Thoracic aorta (tissue), 2 donors: ENCODE results near the gene PTX3. TPM values are rescaled to one million over a fixed set of nuclear protein-coding genes. Genes with fewer than 3 reads are reported as not detected.

Experiments used
- ATAC-seq: fragments of 150-250 bp; one replicate; pipeline ENCODE4 v1.8.0; 2017; ENCODE audit warnings: low read depth; ENCODE audit not compliant: insufficient number of reproducible peaks, low FRiP score
- DNase-seq: peaks from one replicate; pipeline ENCODE4 v3.0.0-alpha.2; 2020; ENCODE audit warnings: low spot score
- H3K27ac ChIP-seq, 2 donors: fragments of 200-600 bp; sonication (generic); 1 replicate in 1 of 2; 2 replicates in 1 of 2; pipeline ENCODE4 v1.5.1; 2016; ENCODE audit warnings: mild to moderate bottlenecking in 2 of 2, moderate library complexity in 2 of 2
- H3K27me3 ChIP-seq: fragments of 200-600 bp; sonication (generic); replicated peaks from 2 replicates; pipeline ENCODE4 v1.6.0; 2016; ENCODE audit warnings: mild to moderate bottlenecking; ENCODE audit not compliant: insufficient read depth
- H3K36me3 ChIP-seq: fragments of 200-600 bp; sonication (generic); one replicate; pipeline ENCODE4 v1.5.1; 2016
- H3K4me1 ChIP-seq, 2 donors: fragments of 200-600 bp; sonication (generic); 1 replicate in 1 of 2; 2 replicates in 1 of 2; pipeline versions ENCODE4 v1.5.1 to v1.6.0; 2016; ENCODE audit warnings: low read depth in 2 of 2, mild to moderate bottlenecking in 1 of 2; ENCODE audit not compliant: control insufficient read depth in 1 of 2
- H3K4me3 ChIP-seq: fragments of 200-600 bp; sonication (generic); 2 replicates; pipeline ENCODE4 v1.5.1; 2016; ENCODE audit warnings: mild to moderate bottlenecking
- H3K9me3 ChIP-seq: fragments of 200-600 bp; sonication (generic); 2 replicates; pipeline ENCODE4 v1.5.1; 2016
- CTCF ChIP-seq: fragments of 200-600 bp; sonication (generic); IDR thresholded peaks from one replicate; pipeline ENCODE4 v1.5.1; 2019; ENCODE audit warnings: antibody characterized with exemption
- total RNA-seq, 2 donors: library from RNA; depleted of rRNA; stranded (reverse); fragments of >200 nt; gene quantifications; one replicate each; pipeline versions ENCODE4 v1.1.0 to v1.2.3, GENCODE V29; 2016

Gene PTX3
- total RNA-seq, 2 donors from 2014 or later, result 5.0 to 175 TPM

DNA sequence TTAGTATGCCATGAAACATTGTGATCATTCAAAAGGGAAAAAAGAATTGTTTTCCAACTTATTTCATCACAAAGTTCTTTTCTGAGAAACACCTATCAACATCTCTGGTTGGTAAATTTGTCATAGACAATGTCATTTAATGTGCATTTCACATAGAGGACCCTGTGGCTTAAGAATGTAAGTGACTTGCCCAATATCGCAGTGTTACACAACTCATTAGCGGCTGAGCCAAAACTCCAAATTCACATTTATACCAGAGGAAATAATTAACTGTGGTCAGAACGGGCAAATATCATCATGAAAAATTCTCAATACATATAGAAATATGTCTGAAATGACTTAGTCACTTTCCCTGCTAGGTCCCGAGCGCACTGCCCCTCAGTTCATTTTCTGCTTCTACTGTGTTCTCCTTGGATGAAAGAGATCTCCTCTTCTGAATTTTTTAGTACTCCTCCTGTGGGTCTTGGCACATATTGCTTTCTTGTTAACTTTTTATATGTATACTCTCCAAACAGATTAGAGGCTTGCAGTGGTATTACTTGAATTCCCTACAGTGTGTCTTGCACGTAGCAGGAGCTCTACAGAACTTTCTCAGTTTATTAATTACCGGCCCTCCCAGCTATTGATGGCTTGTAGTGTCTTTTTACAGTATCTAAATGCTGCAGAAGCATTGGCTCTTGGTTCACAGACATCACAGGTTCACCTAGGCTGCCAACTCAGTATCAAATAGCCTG lies 33.1 kb downstream of the PTX3 start:
- Histone ChIP-seq H3K4me1 (no peaks in the 10 kb centered on the region), H3K9me3 (no peaks in the 10 kb centered on the region), H3K4me3 (no peak overlapping the region), H3K36me3 (no peaks in the 10 kb centered on the region), H3K27ac (no peak overlapping the region), H3K27me3 (no peaks in the 10 kb centered on the region)
- ATAC-seq (no peak), DNase-seq (no peak)
- no peak for TF ChIP-seq CTCF

DNA sequence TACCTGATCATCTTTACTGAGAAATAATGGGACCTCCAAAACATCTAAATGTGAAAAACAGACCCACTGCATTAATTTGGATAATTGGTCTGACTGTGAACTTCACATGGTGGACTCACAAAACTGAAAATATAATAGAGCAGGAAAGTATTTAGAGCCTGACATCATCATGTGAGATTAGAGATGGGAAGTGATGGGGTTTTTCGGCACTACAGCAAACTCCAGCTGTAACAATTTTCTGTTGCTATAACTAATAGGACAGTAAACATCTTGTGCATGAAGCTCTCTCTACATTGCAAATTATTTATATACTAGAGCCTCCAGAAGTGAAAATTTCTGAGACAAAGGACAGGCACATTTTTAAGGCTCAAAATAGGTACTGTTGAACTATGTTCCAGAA lies 34.4 kb downstream of the PTX3 start:
- H3K4me3 ChIP-seq, result no peak overlapping the region
- H3K36me3 ChIP-seq, result no peaks in the 10 kb centered on the region
- H3K27ac ChIP-seq, result no peak overlapping the region
- TF ChIP-seq CTCF, result no peak
- H3K4me1 ChIP-seq, result no peaks in the 10 kb centered on the region
- H3K27me3 ChIP-seq, result no peaks in the 10 kb centered on the region
- H3K9me3 ChIP-seq, result no peaks in the 10 kb centered on the region
- no peak for ATAC-seq
- DNase-seq, result no peak

GRCh38 chr3:157472648-157473047 lies 36.0 kb downstream of the PTX3 start:
- no peak for TF ChIP-seq CTCF
- Histone ChIP-seq H3K4me1 (no peaks in the 10 kb centered on the region), H3K36me3 (no peaks in the 10 kb centered on the region), H3K27me3 (no peaks in the 10 kb centered on the region), H3K4me3 (no peak overlapping the region), H3K9me3 (no peaks in the 10 kb centered on the region), H3K27ac (no peak overlapping the region)
- ATAC-seq (no peak), DNase-seq (no peak)

- H3K27me3 ChIP-seq, result no peaks in the 10 kb centered on the region
- no peaks in the 10 kb centered on the region for H3K9me3 ChIP-seq
- no peak overlapping the region for H3K27ac ChIP-seq
- TF ChIP-seq CTCF, result no peak
- H3K4me1 ChIP-seq, result no peaks in the 10 kb centered on the region
- DNase-seq, result no peak
- ATAC-seq, result no peak
- H3K4me3 ChIP-seq, result no peak overlapping the region
- no peaks in the 10 kb centered on the region for H3K36me3 ChIP-seq
Measured at GRCh38 chr3:157475921-157476414, 39.3 kb downstream of the PTX3 start.

- no peak for TF ChIP-seq CTCF
- no peaks in the 10 kb centered on the region for H3K4me1 ChIP-seq
- ATAC-seq, result no peak
Measured at GRCh38 chr3:157477441-157477840, 40.8 kb downstream of the PTX3 start.

More at GRCh38 chr3:157477441-157477840, 40.8 kb downstream of the PTX3 start:
- Histone ChIP-seq H3K27ac (no peak overlapping the region), H3K36me3 (no peaks in the 10 kb centered on the region), H3K4me3 (no peak overlapping the region), H3K9me3 (no peaks in the 10 kb centered on the region), H3K27me3 (no peaks in the 10 kb centered on the region)
- DNase-seq, result no peak
